ENCODE results near the gene PCBP4.

The PCBP4 gene

GRCh38 chr3:51916418-51916817 is 50.8 kb downstream of the PCBP4 start:
- DNase-seq (ENCODE audit: low read depth, low spot score), result no peak

GRCh38 chr3:51908026-51908425 is 59.2 kb downstream of the PCBP4 start:
- DNase-seq (ENCODE audit: low read depth, low spot score), result no peak

All from brain pericyte (primary cell).